Keratinocyte (primary cell): ENCODE measurements around the gene SIM1. TPM values are rescaled to one million over a fixed set of nuclear protein-coding genes. Genes with fewer than 3 reads are reported as not detected.

Experiments
- DNase-seq: peaks from one replicate; pipeline ENCODE4 v3.0.0-alpha.2; 2011; ENCODE audit warnings: low read depth, missing footprints, low spot score
- FAIRE-seq: peaks from 2 replicates; lab custom pipeline; 2011; peaks lifted over from hg19 to GRCh38; lab: Jason Lieb, UNC
- H2AFZ ChIP-seq: 2 replicates; pipeline ENCODE4 v1.6.0; 2012; ENCODE audit warnings: low read length, control low read depth, inconsistent platforms; ENCODE audit not compliant: control insufficient read depth
- H3K27ac ChIP-seq: 2 replicates; pipeline ENCODE4 v1.5.1; 2011; ENCODE audit warnings: low read length; ENCODE audit not compliant: control insufficient read depth, insufficient read depth
- H3K27me3 ChIP-seq: 3 replicates; pipeline ENCODE4 v1.6.0; 2011; ENCODE audit warnings: low read length; ENCODE audit not compliant: control insufficient read depth, insufficient read depth; ENCODE audit errors: extremely low read depth
- H3K36me3 ChIP-seq, 2 experiments: 2 replicates in 1 of 2; 3 replicates in 1 of 2; pipeline ENCODE4 v1.5.1; 2011; ENCODE audit warnings: low read length in 2 of 2, mild to moderate bottlenecking in 1 of 2; ENCODE audit not compliant: control insufficient read depth in 2 of 2, insufficient read depth in 2 of 2; ENCODE audit errors: extremely low read depth in 1 of 2
- H3K4me1 ChIP-seq: 3 replicates; pipeline ENCODE4 v1.5.1; 2011; ENCODE audit warnings: low read length; ENCODE audit not compliant: control insufficient read depth, insufficient read depth; ENCODE audit errors: extremely low read depth
- H3K4me2 ChIP-seq: 3 replicates; pipeline ENCODE4 v1.6.0; 2011; ENCODE audit warnings: low read depth, low read length; ENCODE audit not compliant: control insufficient read depth, insufficient read depth; ENCODE audit errors: extremely low read depth
- H3K4me3 ChIP-seq, 3 experiments: fragments of 200-600 bp in 1 of 3; sonication (generic) in 1 of 3; 2 replicates in 2 of 3; 3 replicates in 1 of 3; pipeline ENCODE4 v1.5.1; 2011 to 2016; ENCODE audit warnings: low read length in 3 of 3, mild to moderate bottlenecking in 3 of 3, control low read depth in 2 of 3, inconsistent platforms in 1 of 3, low read depth in 1 of 3, mixed read lengths in 1 of 3, mixed run types in 1 of 3, moderate library complexity in 1 of 3; ENCODE audit not compliant: control insufficient read depth in 2 of 3, insufficient read depth in 2 of 3; ENCODE audit errors: extremely low read depth in 1 of 3
- H3K79me2 ChIP-seq: 2 replicates; pipeline ENCODE4 v1.6.0; 2012; ENCODE audit warnings: low read length; ENCODE audit not compliant: control insufficient read depth, insufficient read depth
- H3K9ac ChIP-seq: 3 replicates; pipeline ENCODE4 v1.6.0; 2011; ENCODE audit warnings: low read length; ENCODE audit not compliant: control insufficient read depth, insufficient read depth; ENCODE audit errors: extremely low read depth
- H3K9me1 ChIP-seq: 3 replicates; pipeline ENCODE4 v1.6.0; 2011; ENCODE audit warnings: low read length; ENCODE audit not compliant: control insufficient read depth, insufficient read depth; ENCODE audit errors: extremely low read depth
- H3K9me3 ChIP-seq: 2 replicates; pipeline ENCODE4 v1.5.1; 2012; ENCODE audit warnings: low read depth, low read length; ENCODE audit not compliant: control insufficient read depth
- H4K20me1 ChIP-seq: 3 replicates; pipeline ENCODE4 v1.6.0; 2011; ENCODE audit warnings: low read length; ENCODE audit not compliant: control insufficient read depth, insufficient read depth; ENCODE audit errors: extremely low read depth
- EZH2 ChIP-seq: IDR thresholded peaks from one replicate; pipeline ENCODE4 v1.6.1; 2012; ENCODE audit warnings: inconsistent platforms, mild to moderate bottlenecking, low read length, moderate library complexity
- dilution Hi-C: fragments of 300-500 bp; cut with MboI; formaldehyde crosslinking; loops from one replicate; pipeline ENCODE4 v1.7.0; 2020; ENCODE audit warnings: low sequenced_read_pairs; ENCODE audit not compliant: extremely low pct_ligation_motif_present
- polyA plus RNA-seq, 5 experiments: library from polyadenylated mRNA; depleted of rRNA in 3 of 5; stranded (reverse) in 3 of 5; stranded (forward) in 1 of 5; unstranded in 1 of 5; fragments of >200 nt; gene quantifications; 1 replicate in 1 of 5; 2 replicates in 3 of 5; 3 replicates in 1 of 5; pipeline versions ENCODE4 v1.2.1 to v1.2.3, GENCODE V29; 2011 to 2012; ENCODE audit warnings: missing spikeins in 2 of 5, low read depth in 1 of 5, low replicate concordance in 1 of 5
- TF ChIP-seq, protein P1 (sequence below), 3 experiments: IDR thresholded peaks in 1 of 3; conservative IDR thresholded peaks in 1 of 3; optimal IDR thresholded peaks in 1 of 3; 2 replicates in 2 of 3; 3 replicates in 1 of 3; pipeline versions ENCODE3 to v1.5.1; 2011; ENCODE audit warnings: low read length in 3 of 3, mild to moderate bottlenecking in 3 of 3, moderate library complexity in 2 of 3, control low read depth in 1 of 3, inconsistent platforms in 1 of 3; ENCODE audit not compliant: insufficient read depth in 2 of 3; ENCODE audit errors: extremely low read depth in 1 of 3

The SIM1 gene
- polyA plus RNA-seq, 1 donor (not counting 4 experiments of a cell fraction or from before 2014, with no cell fraction given), result not detected

DNA sequence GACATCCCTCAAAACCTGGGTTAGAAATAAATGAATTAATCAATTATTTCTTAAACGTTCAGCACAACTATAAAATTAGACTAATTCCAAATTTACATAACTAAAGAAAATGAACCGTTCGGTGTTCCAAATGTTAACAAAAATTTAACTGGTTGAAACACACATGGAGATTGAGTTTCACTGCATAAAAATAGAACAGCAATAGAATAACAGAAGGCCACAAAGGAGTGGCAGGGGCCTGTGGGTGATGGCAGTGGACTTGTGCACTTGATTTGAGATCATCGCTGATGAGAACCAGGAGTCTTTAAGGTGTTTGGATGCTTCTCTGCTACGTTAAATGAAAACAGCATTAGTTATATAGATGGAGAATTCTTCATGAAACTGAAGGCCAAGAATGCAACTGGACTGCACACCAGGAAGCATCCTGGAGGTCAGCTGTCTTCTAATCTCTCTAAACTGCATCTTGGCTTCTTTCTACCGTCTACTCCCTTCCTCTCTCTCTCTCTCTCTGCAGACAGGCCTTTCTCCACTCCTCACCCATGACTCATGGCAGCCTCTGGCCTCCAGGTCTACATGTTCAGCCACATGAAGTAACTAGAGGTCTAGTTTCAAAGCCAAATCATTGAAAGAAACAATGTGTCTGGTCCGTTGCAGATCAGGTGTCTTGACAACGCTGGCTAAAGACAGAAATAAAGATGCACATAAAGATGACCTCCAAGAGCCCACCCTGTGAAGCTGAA is 111.3 kb downstream of the SIM1 start:
- H3K27ac ChIP-seq, result no peak overlapping the region
- no peaks in the 10 kb centered on the region for H3K4me1 ChIP-seq
- no peak overlapping the region for H2AFZ ChIP-seq
- H3K79me2 ChIP-seq, result no peaks in the 10 kb centered on the region
- no peak for FAIRE-seq
- no peak for DNase-seq
- H4K20me1 ChIP-seq, result no peaks in the 10 kb centered on the region
- H3K36me3 ChIP-seq, result no peaks in the 10 kb centered on the region
- no peak overlapping the region for H3K4me2 ChIP-seq
- no peak overlapping the region for H3K9ac ChIP-seq
- no peaks in the 10 kb centered on the region for H3K27me3 ChIP-seq
- H3K9me3 ChIP-seq, result no peaks in the 10 kb centered on the region
- dilution Hi-C loops, result no loop called here
- no peak for TF ChIP-seq EZH2
- TF ChIP-seq, protein P1, sequence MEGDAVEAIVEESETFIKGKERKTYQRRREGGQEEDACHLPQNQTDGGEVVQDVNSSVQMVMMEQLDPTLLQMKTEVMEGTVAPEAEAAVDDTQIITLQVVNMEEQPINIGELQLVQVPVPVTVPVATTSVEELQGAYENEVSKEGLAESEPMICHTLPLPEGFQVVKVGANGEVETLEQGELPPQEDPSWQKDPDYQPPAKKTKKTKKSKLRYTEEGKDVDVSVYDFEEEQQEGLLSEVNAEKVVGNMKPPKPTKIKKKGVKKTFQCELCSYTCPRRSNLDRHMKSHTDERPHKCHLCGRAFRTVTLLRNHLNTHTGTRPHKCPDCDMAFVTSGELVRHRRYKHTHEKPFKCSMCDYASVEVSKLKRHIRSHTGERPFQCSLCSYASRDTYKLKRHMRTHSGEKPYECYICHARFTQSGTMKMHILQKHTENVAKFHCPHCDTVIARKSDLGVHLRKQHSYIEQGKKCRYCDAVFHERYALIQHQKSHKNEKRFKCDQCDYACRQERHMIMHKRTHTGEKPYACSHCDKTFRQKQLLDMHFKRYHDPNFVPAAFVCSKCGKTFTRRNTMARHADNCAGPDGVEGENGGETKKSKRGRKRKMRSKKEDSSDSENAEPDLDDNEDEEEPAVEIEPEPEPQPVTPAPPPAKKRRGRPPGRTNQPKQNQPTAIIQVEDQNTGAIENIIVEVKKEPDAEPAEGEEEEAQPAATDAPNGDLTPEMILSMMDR (optimal IDR thresholded peaks at IDR 0.05 in 1 of 3, IDR thresholded peaks at IDR 0.05 in 1 of 3, conservative IDR thresholded peaks at IDR 0.05 in 1 of 3; ENCODE audit: extremely low read depth in 1 of 3, insufficient read depth in 2 of 3, low read length in 3 of 3), result no peak
- H3K9me1 ChIP-seq, result no peaks in the 10 kb centered on the region
- no peak overlapping the region for H3K4me3 ChIP-seq

DNA sequence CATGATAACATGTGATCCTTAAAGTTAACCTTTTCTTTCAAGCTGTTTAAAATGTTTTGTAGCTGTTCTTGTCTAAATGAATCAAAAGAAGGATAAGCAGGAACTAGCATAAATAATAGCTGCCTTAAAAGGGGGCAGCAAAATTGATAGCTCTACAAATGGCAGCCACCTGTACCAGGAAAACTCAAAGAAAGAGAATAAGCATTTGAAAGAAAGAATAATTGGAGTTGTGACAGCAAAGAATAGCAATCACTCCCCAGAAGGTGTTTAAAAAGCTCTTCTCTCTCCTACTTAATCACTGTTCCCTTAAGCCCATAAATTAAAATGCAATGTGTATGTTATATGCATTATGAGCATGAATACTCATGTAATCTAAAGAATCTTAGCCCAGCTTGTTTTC is 114.6 kb downstream of the SIM1 start:
- FAIRE-seq, result no peak
- dilution Hi-C loops, result no loop called here

More for the DNA sequence above, 114.6 kb downstream of the SIM1 start:
- peaks cover 8% of the 10 kb centered on the region for H3K4me1 ChIP-seq
- H3K9ac ChIP-seq, result no peak overlapping the region
- no peaks in the 10 kb centered on the region for H3K9me1 ChIP-seq
- H4K20me1 ChIP-seq, result no peaks in the 10 kb centered on the region
- H3K79me2 ChIP-seq, result no peaks in the 10 kb centered on the region
- H3K36me3 ChIP-seq, result no peaks in the 10 kb centered on the region
- H3K9me3 ChIP-seq, result no peaks in the 10 kb centered on the region
- no peaks in the 10 kb centered on the region for H3K27me3 ChIP-seq
- no peak overlapping the region for H3K27ac ChIP-seq
- H3K4me2 ChIP-seq, result no peak overlapping the region
- no peak for DNase-seq
- H3K4me3 ChIP-seq, result no peak overlapping the region
- no peak for TF ChIP-seq EZH2
- no peak overlapping the region for H2AFZ ChIP-seq
